KOPT-K1 (cell line): Measurements from ENCODE around the gene RAB6C.
"Not testable (repeated sequence)": the region's sequence is repeated elsewhere in the genome, so short reads cannot be mapped to it uniquely, and the experiment has no call there.

Source experiments
- H3K27ac ChIP-seq: fragments of 200-600 bp; sonication (generic); 2 replicates; pipeline ENCODE4 v1.5.1; 2016; ENCODE audit warnings: antibody characterized with exemption, mild to moderate bottlenecking, low read depth, low read length; ENCODE audit not compliant: poor library complexity, severe bottlenecking
- H3K36me3 ChIP-seq: fragments of 200-600 bp; sonication (generic); 2 replicates; pipeline ENCODE4 v1.5.1; 2017; ENCODE audit warnings: antibody characterized with exemption, mild to moderate bottlenecking, low read length, moderate library complexity; ENCODE audit not compliant: insufficient read depth
- H3K9me3 ChIP-seq: fragments of 200-600 bp; sonication (generic); 2 replicates; pipeline ENCODE4 v1.5.1; 2017; ENCODE audit warnings: antibody characterized with exemption, low read length, mild to moderate bottlenecking; ENCODE audit not compliant: insufficient read depth, poor library complexity, severe bottlenecking

The RAB6C gene

GRCh38 chr2:129976969-129977368 lies 2.5 kb upstream of the RAB6C start:
- H3K9me3 ChIP-seq, H3K36me3 ChIP-seq, H3K27ac ChIP-seq: not testable (repeated sequence)

GRCh38 chr2:129977986-129978385 lies 1.5 kb upstream of the RAB6C start:
- H3K9me3 ChIP-seq: no peaks in the 10 kb centered on the region
- H3K27ac ChIP-seq: no peak overlapping the region
- H3K36me3 ChIP-seq: no peaks in the 10 kb centered on the region

GRCh38 chr2:129980246-129980645 lies 780 bp downstream of the RAB6C start:
- not testable (repeated sequence) for H3K9me3 ChIP-seq, H3K36me3 ChIP-seq, H3K27ac ChIP-seq

- not testable (repeated sequence) for H3K27ac ChIP-seq, H3K9me3 ChIP-seq, H3K36me3 ChIP-seq
Observed at GRCh38 chr2:129981689-129982088, 2.2 kb downstream of the RAB6C start.

- Histone ChIP-seq H3K36me3 (no peaks in the 10 kb centered on the region), H3K27ac (no peak overlapping the region), H3K9me3 (no peaks in the 10 kb centered on the region)
Observed at GRCh38 chr2:129984426-129984825, 5.0 kb downstream of the RAB6C start.

- H3K27ac ChIP-seq, H3K36me3 ChIP-seq, H3K9me3 ChIP-seq: not testable (repeated sequence)
Observed at GRCh38 chr2:129992415-129993006, 13.0 kb downstream of the RAB6C start.

- not testable (repeated sequence) for H3K36me3 ChIP-seq, H3K27ac ChIP-seq, H3K9me3 ChIP-seq
Observed at GRCh38 chr2:129993151-129993550, 13.7 kb downstream of the RAB6C start.

GRCh38 chr2:129996657-129997237 lies 17.3 kb downstream of the RAB6C start:
- not testable (repeated sequence) for H3K9me3 ChIP-seq, H3K36me3 ChIP-seq, H3K27ac ChIP-seq

- not testable (repeated sequence) for H3K27ac ChIP-seq, H3K9me3 ChIP-seq, H3K36me3 ChIP-seq
Observed at GRCh38 chr2:129998771-129999170, 19.3 kb downstream of the RAB6C start.

GRCh38 chr2:130005862-130006261 lies 26.4 kb downstream of the RAB6C start:
- not testable (repeated sequence) for H3K9me3 ChIP-seq, H3K27ac ChIP-seq, H3K36me3 ChIP-seq

GRCh38 chr2:130016701-130017100 lies 37.2 kb downstream of the RAB6C start:
- H3K36me3 ChIP-seq: not testable (repeated sequence)
- peaks cover 14% of the 10 kb centered on the region for H3K9me3 ChIP-seq

GRCh38 chr2:130019402-130019801 lies 39.9 kb downstream of the RAB6C start:
- H3K27ac ChIP-seq: no peak overlapping the region
- H3K9me3 ChIP-seq: peaks cover 10% of the 10 kb centered on the region
- H3K36me3 ChIP-seq: no peaks in the 10 kb centered on the region

More at GRCh38 chr2:130016701-130017100, 37.2 kb downstream of the RAB6C start:
- not testable (repeated sequence) for H3K27ac ChIP-seq

- not testable (repeated sequence) for H3K9me3 ChIP-seq, H3K36me3 ChIP-seq, H3K27ac ChIP-seq
Observed at GRCh38 chr2:130020069-130020468, 40.6 kb downstream of the RAB6C start.

GRCh38 chr2:130025931-130026330 lies 46.5 kb downstream of the RAB6C start:
- H3K36me3 ChIP-seq, H3K27ac ChIP-seq, H3K9me3 ChIP-seq: not testable (repeated sequence)
